NB4 (cell line): Measurements from ENCODE around the gene CDK15.

Experiments
- DNase-seq: peaks from one replicate; pipeline ENCODE4 v3.0.0; 2010; ENCODE audit warnings: low read depth
- H3K4me3 ChIP-seq: one replicate; pipeline ENCODE4 v1.5.1; 2011; ENCODE audit warnings: mild to moderate bottlenecking, low read depth, low read length, moderate library complexity
- MYC ChIP-seq: IDR thresholded peaks from 2 replicates; pipeline ENCODE4 v1.6.1; 2011; ENCODE audit warnings: low read depth, low read length
- POLR2A ChIP-seq: IDR thresholded peaks from 2 replicates; pipeline ENCODE4 v1.6.1; 2011; ENCODE audit warnings: mild to moderate bottlenecking; ENCODE audit not compliant: insufficient read length; ENCODE audit errors: extremely low read depth
- TF ChIP-seq, protein P1 (sequence below): IDR thresholded peaks from 2 replicates; pipeline ENCODE4 v1.6.1; 2011; ENCODE audit warnings: low read depth, low read length
- TF ChIP-seq, protein P2 (sequence below): IDR thresholded peaks from one replicate; pipeline ENCODE4 v1.5.1; 2012; ENCODE audit warnings: low read depth, low read length

CDK15 gene

GRCh38 chr2:201918616-201919307, 112.4 kb downstream of the CDK15 start:
- H3K4me3 ChIP-seq = no peak overlapping the region
- TF ChIP-seq, protein P1, sequence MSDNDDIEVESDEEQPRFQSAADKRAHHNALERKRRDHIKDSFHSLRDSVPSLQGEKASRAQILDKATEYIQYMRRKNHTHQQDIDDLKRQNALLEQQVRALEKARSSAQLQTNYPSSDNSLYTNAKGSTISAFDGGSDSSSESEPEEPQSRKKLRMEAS = no peak
- TF ChIP-seq MYC (no peak), POLR2A (no peak)
- TF ChIP-seq, protein P2, sequence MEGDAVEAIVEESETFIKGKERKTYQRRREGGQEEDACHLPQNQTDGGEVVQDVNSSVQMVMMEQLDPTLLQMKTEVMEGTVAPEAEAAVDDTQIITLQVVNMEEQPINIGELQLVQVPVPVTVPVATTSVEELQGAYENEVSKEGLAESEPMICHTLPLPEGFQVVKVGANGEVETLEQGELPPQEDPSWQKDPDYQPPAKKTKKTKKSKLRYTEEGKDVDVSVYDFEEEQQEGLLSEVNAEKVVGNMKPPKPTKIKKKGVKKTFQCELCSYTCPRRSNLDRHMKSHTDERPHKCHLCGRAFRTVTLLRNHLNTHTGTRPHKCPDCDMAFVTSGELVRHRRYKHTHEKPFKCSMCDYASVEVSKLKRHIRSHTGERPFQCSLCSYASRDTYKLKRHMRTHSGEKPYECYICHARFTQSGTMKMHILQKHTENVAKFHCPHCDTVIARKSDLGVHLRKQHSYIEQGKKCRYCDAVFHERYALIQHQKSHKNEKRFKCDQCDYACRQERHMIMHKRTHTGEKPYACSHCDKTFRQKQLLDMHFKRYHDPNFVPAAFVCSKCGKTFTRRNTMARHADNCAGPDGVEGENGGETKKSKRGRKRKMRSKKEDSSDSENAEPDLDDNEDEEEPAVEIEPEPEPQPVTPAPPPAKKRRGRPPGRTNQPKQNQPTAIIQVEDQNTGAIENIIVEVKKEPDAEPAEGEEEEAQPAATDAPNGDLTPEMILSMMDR = no peak
- DNase-seq = no peak

DNA sequence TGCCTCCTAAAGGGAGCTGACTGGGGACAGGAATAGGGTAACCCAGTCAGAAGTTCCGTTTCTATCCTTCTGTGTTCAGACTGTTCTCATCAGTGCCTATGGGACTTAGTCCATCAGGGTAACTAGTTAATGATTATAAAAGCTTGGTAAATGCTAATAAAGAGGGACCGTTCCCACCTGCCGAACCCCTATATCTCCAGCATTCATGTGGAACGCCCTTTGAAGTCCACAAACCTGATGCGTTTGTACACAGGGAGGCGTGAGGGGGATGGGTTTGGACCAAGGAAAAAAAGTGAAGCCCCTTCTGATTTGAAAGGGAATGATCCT, 112.9 kb downstream of the CDK15 start:
- DNase-seq = no peak
- TF ChIP-seq MYC (no peak), POLR2A (no peak)
- TF ChIP-seq, protein P1 = no peak
- TF ChIP-seq, protein P2 = no peak
- H3K4me3 ChIP-seq = no peak overlapping the region

DNA sequence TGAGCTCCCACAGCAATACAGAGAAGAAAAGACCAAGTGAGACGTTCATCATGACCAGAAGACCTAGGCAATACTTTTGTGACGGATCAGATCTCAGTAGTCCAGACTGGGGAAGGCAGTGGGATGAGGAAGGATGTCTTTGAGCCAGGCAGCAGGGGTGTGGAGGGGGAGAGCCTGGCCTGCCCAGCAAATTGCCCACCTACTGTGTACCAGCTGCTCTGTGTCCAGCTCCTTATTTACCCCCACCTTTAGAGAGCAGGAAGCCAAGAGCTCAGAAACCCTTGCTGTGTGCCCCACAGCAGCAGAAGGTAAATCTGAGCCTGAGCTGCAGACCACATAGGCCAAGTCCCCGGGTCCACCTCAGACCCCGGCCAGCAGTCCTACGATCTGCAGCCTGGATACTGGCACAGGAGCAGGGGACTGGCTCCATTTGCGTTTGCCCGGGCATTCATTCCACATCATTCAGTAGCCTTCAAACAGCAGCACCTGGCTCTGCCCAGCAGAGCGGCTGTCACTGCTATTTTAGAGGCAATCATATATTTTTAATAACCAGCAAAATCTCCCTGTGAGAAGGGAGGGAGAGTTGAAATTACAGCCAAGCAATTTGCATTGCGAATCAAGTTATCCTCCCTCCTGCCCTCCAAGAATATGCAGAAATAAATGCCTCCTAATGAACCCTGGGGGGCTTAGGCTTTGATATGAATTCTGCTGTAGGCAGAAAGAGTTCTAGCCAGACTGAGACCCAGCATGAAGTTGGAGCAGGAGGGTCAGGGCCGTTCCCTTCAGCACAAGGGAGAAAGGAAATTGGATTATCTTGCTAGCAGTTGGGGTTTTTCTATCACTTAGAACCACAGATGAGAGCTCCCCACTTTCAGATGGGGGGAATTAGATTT, 117.3 kb downstream of the CDK15 start:
- DNase-seq = no peak
- TF ChIP-seq, protein P2 = no peak
- no peak for TF ChIP-seq MYC
- TF ChIP-seq, protein P1 = no peak
- TF ChIP-seq POLR2A = no peak
- no peak overlapping the region for H3K4me3 ChIP-seq

- no peak for DNase-seq
- TF ChIP-seq POLR2A (no peak), MYC (no peak)
- TF ChIP-seq, protein P1 = no peak
- TF ChIP-seq, protein P2 = no peak
- no peak overlapping the region for H3K4me3 ChIP-seq
Observed at GRCh38 chr2:201924453-201924852, 118.1 kb downstream of the CDK15 start.

GRCh38 chr2:201925056-201925455, 118.7 kb downstream of the CDK15 start:
- peak; percentile 11 for DNase-seq
- TF ChIP-seq, protein P2 = no peak
- TF ChIP-seq MYC = no peak
- TF ChIP-seq, protein P1 = no peak
- no peak for TF ChIP-seq POLR2A
- no peak overlapping the region for H3K4me3 ChIP-seq
